Body of pancreas (tissue), 4 donors: ENCODE results near the gene ABTB1.

Experiments used
- CTCF ChIP-seq, 7 experiments: fragments of 450-650 bp in 4 of 7; fragments of 200-600 bp in 3 of 7; sonication (generic) in 3 of 7; IDR thresholded peaks; one replicate each; pipeline ENCODE4 v1.5.1; 2016 to 2019; ENCODE audit warnings: antibody characterized with exemption in 7 of 7
- POLR2A ChIP-seq, 3 donors: fragments of 450-650 bp; IDR thresholded peaks; one replicate each; pipeline ENCODE4 v1.6.1; 2016; ENCODE audit warnings: antibody characterized with exemption in 3 of 3, mild to moderate bottlenecking in 2 of 3

- TF ChIP-seq POLR2A (IDR thresholded peaks at IDR 0.05) (no peak), CTCF (IDR thresholded peaks at IDR 0.05) (no peak)
Observed at GRCh38 chr3:127637546-127637945, 35.2 kb upstream of the ABTB1 start.
